GM23248 (cell line): ENCODE measurements around the gene NAV3. TPM values are rescaled to one million over a fixed set of nuclear protein-coding genes. Genes with fewer than 3 reads are reported as not detected.

Experiments used
- DNase-seq: peaks from one replicate; pipeline ENCODE4 v3.0.0-alpha.2; 2015
- H2AFZ ChIP-seq: fragments of 200-600 bp; sonication (generic); 2 replicates; pipeline ENCODE4 v1.6.1; 2016; ENCODE audit warnings: antibody characterized with exemption
- H3F3A ChIP-seq: fragments of 200-600 bp; sonication (generic); 2 replicates; pipeline ENCODE4 v1.6.1; 2016; ENCODE audit warnings: mild to moderate bottlenecking, antibody characterized with exemption, mixed run types; ENCODE audit not compliant: insufficient read depth
- H3K27ac ChIP-seq: fragments of 200-600 bp; sonication (generic); 2 replicates; pipeline ENCODE4 v1.5.1; 2016; ENCODE audit warnings: mild to moderate bottlenecking
- H3K27me3 ChIP-seq: fragments of 200-600 bp; sonication (generic); replicated peaks from 2 replicates; pipeline ENCODE4 v1.6.1; 2016; ENCODE audit warnings: mild to moderate bottlenecking; ENCODE audit not compliant: insufficient read depth
- H3K36me3 ChIP-seq: fragments of 200-600 bp; sonication (generic); 2 replicates; pipeline ENCODE4 v1.6.1; 2016; ENCODE audit warnings: low read depth, mild to moderate bottlenecking
- H3K4me1 ChIP-seq: fragments of 200-600 bp; sonication (generic); 2 replicates; pipeline ENCODE4 v1.6.1; 2016; ENCODE audit warnings: mild to moderate bottlenecking; ENCODE audit not compliant: insufficient read depth
- H3K4me2 ChIP-seq: fragments of 200-600 bp; sonication (generic); one replicate; pipeline ENCODE4 v1.6.1; 2016; ENCODE audit warnings: mild to moderate bottlenecking; ENCODE audit not compliant: unreplicated experiment
- H3K4me3 ChIP-seq: fragments of 200-600 bp; sonication (generic); 2 replicates; pipeline ENCODE4 v1.5.1; 2016; ENCODE audit warnings: mild to moderate bottlenecking
- H3K79me2 ChIP-seq: fragments of 200-600 bp; sonication (generic); 2 replicates; pipeline ENCODE4 v1.6.1; 2016; ENCODE audit warnings: mild to moderate bottlenecking; ENCODE audit not compliant: insufficient read depth
- H3K9ac ChIP-seq: fragments of 200-600 bp; sonication (generic); 2 replicates; pipeline ENCODE4 v1.6.1; 2016; ENCODE audit warnings: mild to moderate bottlenecking
- H3K9me2 ChIP-seq: fragments of 200-600 bp; sonication (generic); 2 replicates; pipeline ENCODE4 v1.6.1; 2016; ENCODE audit warnings: mixed run types, mild to moderate bottlenecking, moderate library complexity; ENCODE audit not compliant: insufficient read depth
- H3K9me3 ChIP-seq: fragments of 200-600 bp; sonication (generic); one replicate; pipeline ENCODE4 v1.6.1; 2017; ENCODE audit warnings: low read depth
- H4K20me1 ChIP-seq: fragments of 200-600 bp; sonication (generic); 2 replicates; pipeline ENCODE4 v1.6.0; 2016; ENCODE audit not compliant: insufficient read depth
- EZH2 ChIP-seq: fragments of 200-600 bp; sonication (generic); IDR thresholded peaks from 2 replicates; pipeline ENCODE4 v1.6.1; 2018; ENCODE audit warnings: antibody characterized with exemption, mild to moderate bottlenecking; ENCODE audit not compliant: insufficient read depth, poor library complexity, severe bottlenecking
- EZH2phosphoT487 ChIP-seq: fragments of 200-600 bp; sonication (generic); IDR thresholded peaks from 2 replicates; pipeline ENCODE4 v1.6.1; 2018; ENCODE audit warnings: antibody characterized with exemption, moderate library complexity, mild to moderate bottlenecking, low read depth; ENCODE audit not compliant: insufficient read depth
- WGBS, 2 experiments: methylation state at CpG; one replicate each; pipeline ENCODE4 v1.1.6; 2015 to 2017; ENCODE audit warnings: low lambda C conversion rate in 2 of 2, low coverage in 1 of 2; ENCODE audit errors: missing lambda C conversion rate in 2 of 2; 5-methylcytosine and 5-hydroxymethylcytosine counted together
- in situ Hi-C: fragments of 300-500 bp; cut with MboI; formaldehyde crosslinking; loops from 2 replicates; pipeline ENCODE4 v1.15.0; 2020
- polyA plus RNA-seq: library from polyadenylated mRNA; unstranded; fragments of >200 nt; fragmentation: Nextera tagmentation; extraction: Ambion mirVana; gene quantifications from 2 replicates; pipeline ENCODE4 v1.2.1, GENCODE V29; 2016
- total RNA-seq: library from RNA; depleted of rRNA; stranded (reverse); fragments of >200 nt; shearing (Covaris generic); gene quantifications from 2 replicates; pipeline ENCODE4 v1.2.3, GENCODE V29; 2014

The NAV3 gene
- total and polyA plus RNA-seq, 2 experiments from 2014 or later: 24.2 to 69.9 TPM

DNA sequence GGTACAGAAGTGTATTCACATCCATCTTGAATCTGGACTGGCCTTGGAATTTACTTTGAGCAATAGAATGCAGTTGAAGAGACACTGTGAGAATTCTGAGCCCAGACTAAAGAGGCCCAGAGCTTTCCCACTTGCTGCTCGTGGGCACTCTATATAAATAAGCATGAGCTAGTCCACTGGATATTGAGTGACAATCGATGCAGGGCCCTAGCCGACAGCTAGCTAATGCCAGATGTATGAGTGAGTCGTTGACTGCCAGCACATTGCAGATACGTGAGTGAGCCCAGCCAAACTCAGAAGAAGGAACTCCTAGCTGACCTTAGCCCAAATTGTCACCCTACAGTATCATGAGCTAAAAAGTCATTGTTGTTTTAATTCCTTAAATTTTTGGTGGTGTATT, 24.9 kb downstream of the NAV3 start:
- no peak overlapping the region for H2AFZ ChIP-seq
- no peaks in the 10 kb centered on the region for H4K20me1 ChIP-seq
- H3K27me3 ChIP-seq: peaks cover 15% of the 10 kb centered on the region
- no peak overlapping the region for H3K4me2 ChIP-seq
- no peak overlapping the region for H3K4me3 ChIP-seq
- no peaks in the 10 kb centered on the region for H3F3A ChIP-seq
- H3K9me2 ChIP-seq: no peaks in the 10 kb centered on the region
- no peak overlapping the region for H3K9ac ChIP-seq
- H3K36me3 ChIP-seq: no peaks in the 10 kb centered on the region
- H3K9me3 ChIP-seq: no peaks in the 10 kb centered on the region
- 76 to 86% methylated on average over 5 of the region's 5 CpGs for WGBS, 2 experiments
- no peak for DNase-seq
- no peaks in the 10 kb centered on the region for H3K79me2 ChIP-seq
- in situ Hi-C loops: no loop called here
- H3K4me1 ChIP-seq: no peaks in the 10 kb centered on the region
- no peak for TF ChIP-seq EZH2phosphoT487
- no peak for TF ChIP-seq EZH2
- no peak overlapping the region for H3K27ac ChIP-seq

DNA sequence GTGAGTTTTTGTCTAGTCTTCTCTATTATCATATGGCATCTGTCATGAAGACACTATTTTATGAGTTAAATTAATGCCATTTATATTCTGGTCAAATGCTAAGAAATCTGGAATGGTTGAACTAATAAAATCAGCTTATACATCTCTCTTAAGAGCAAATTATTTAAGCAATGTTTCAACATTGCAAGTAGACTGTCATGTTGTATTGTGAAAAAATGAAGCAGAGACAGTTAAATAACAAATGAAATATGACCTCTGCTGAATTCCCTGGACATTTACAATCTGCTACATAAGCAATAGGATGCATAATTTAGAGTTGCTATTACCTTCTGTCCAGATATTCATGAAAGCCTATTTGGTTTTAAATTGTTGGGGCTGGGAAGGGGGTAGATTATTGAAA, 30.6 kb downstream of the NAV3 start:
- Histone ChIP-seq H4K20me1 (no peaks in the 10 kb centered on the region), H3K4me2 (no peak overlapping the region), H2AFZ (no peak overlapping the region), H3F3A (no peaks in the 10 kb centered on the region), H3K36me3 (no peaks in the 10 kb centered on the region), H3K27me3 (no peaks in the 10 kb centered on the region), H3K9ac (no peak overlapping the region), H3K9me2 (no peaks in the 10 kb centered on the region), H3K79me2 (no peaks in the 10 kb centered on the region), H3K27ac (no peak overlapping the region), H3K4me1 (no peaks in the 10 kb centered on the region), H3K4me3 (no peak overlapping the region), H3K9me3 (no peaks in the 10 kb centered on the region)
- in situ Hi-C loops: no loop called here
- TF ChIP-seq EZH2 (no peak), EZH2phosphoT487 (no peak)
- no peak for DNase-seq

DNA sequence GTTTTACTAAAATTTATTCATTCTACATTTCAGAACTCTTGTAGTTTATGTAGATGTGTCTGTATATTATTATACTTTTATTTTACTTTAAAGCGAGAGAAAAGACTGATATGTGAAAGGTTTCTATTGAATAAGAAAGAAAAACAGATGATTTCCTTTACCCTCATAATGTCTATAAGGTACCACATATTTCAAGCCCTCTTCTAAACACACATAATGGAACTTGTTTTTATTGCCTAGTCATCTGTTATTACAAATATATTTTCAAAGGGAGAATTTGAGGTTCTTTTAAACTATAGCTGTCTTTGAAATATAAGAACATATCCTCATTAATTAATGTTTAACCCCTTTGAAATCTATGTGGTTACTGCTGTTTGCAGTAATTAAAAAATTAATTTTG, 34.5 kb downstream of the NAV3 start:
- 91 to 96% methylated on average over 1 of the region's 1 CpG for WGBS, 2 experiments
- TF ChIP-seq EZH2phosphoT487: no peak
- TF ChIP-seq EZH2: no peak
- Histone ChIP-seq H3K9ac (no peak overlapping the region), H3K4me3 (no peak overlapping the region), H2AFZ (no peak overlapping the region), H3K27me3 (no peaks in the 10 kb centered on the region), H3K79me2 (no peaks in the 10 kb centered on the region), H3K27ac (no peak overlapping the region), H4K20me1 (no peaks in the 10 kb centered on the region), H3K4me2 (no peak overlapping the region), H3K9me2 (no peaks in the 10 kb centered on the region), H3K36me3 (no peaks in the 10 kb centered on the region), H3K9me3 (no peaks in the 10 kb centered on the region), H3K4me1 (no peaks in the 10 kb centered on the region), H3F3A (no peaks in the 10 kb centered on the region)
- DNase-seq: no peak
- in situ Hi-C loops: no loop called here

DNA sequence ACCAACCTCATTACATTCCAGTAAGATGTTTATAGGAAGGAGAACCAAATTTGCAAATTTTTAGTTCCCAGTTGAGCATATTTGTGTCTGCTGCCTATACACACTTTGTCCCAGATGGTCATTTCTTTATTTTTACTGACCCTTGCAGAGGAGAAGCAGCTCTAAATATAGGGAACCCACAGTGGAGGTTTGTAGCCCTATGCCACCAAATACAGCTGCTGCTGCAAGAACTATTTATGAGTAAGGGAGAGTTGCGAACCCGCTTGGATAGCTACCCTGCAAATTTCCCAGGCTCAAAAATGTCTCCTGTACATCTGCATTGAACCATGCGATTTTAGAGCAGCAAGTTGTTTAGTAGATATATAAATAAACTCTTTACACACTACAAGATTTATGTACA, 48.2 kb downstream of the NAV3 start:
- H4K20me1 ChIP-seq: no peaks in the 10 kb centered on the region
- no peak overlapping the region for H3K27ac ChIP-seq
- no peaks in the 10 kb centered on the region for H3K79me2 ChIP-seq
- H3F3A ChIP-seq: no peaks in the 10 kb centered on the region
- TF ChIP-seq EZH2phosphoT487 (no peak), EZH2 (no peak)
- no peaks in the 10 kb centered on the region for H3K4me1 ChIP-seq
- H3K27me3 ChIP-seq: no peaks in the 10 kb centered on the region
- H2AFZ ChIP-seq: no peak overlapping the region
- no peaks in the 10 kb centered on the region for H3K36me3 ChIP-seq
- H3K9ac ChIP-seq: no peak overlapping the region
- no peak overlapping the region for H3K4me2 ChIP-seq
- no peaks in the 10 kb centered on the region for H3K9me3 ChIP-seq
- WGBS, 2 experiments: 85 to 88% methylated on average over 3 of the region's 3 CpGs
- no peaks in the 10 kb centered on the region for H3K9me2 ChIP-seq
- no peak for DNase-seq
- no peak overlapping the region for H3K4me3 ChIP-seq
- in situ Hi-C loops: no loop called here

DNA sequence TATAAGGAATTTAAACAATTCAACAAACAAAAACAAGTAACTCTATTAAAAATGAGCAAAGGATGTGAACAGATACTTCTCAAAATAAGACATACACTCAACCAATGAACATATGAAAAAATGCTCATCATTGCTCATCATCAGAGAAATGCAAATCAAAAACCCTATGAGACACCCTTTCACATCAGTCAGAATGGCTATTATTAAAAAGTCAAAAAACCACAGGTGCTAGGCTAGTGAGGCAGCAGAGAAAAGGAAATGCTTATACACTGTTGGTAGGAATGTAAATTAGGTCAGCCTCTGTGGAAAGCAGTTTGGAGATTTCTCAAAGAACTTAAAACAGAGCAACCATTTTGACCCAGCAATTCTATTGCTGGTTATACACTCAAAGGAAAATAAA, 52.0 kb downstream of the NAV3 start:
- Histone ChIP-seq H3K27me3 (no peaks in the 10 kb centered on the region), H3K9me2 (no peaks in the 10 kb centered on the region), H3K4me2 (no peak overlapping the region), H2AFZ (no peak overlapping the region), H3K4me1 (no peaks in the 10 kb centered on the region), H4K20me1 (no peaks in the 10 kb centered on the region), H3F3A (no peaks in the 10 kb centered on the region), H3K27ac (no peak overlapping the region), H3K79me2 (no peaks in the 10 kb centered on the region), H3K36me3 (no peaks in the 10 kb centered on the region), H3K9me3 (no peaks in the 10 kb centered on the region), H3K4me3 (no peak overlapping the region), H3K9ac (no peak overlapping the region)
- DNase-seq: no peak
- in situ Hi-C loops: no loop called here
- no peak for TF ChIP-seq EZH2phosphoT487
- TF ChIP-seq EZH2: no peak
